Neuronal stem cell (in vitro differentiated cells): ENCODE results near the gene VENTX.

Experiments used
- DNase-seq: peaks from one replicate; pipeline ENCODE4 v3.0.0-alpha.2; 2013; ENCODE audit warnings: low spot score
- H2AFZ ChIP-seq: one replicate; pipeline ENCODE4 v1.6.1; 2013; ENCODE audit warnings: mild to moderate bottlenecking, low read length, inconsistent platforms
- H2AK5ac ChIP-seq: 2 replicates; pipeline ENCODE4 v1.6.1; 2013; ENCODE audit warnings: low read depth, mild to moderate bottlenecking, inconsistent platforms, low read length, moderate library complexity, mixed read lengths
- H2BK120ac ChIP-seq: 2 replicates; pipeline ENCODE4 v1.6.1; 2013; ENCODE audit warnings: low read depth, mild to moderate bottlenecking, inconsistent platforms, low read length, moderate library complexity, mixed read lengths
- H2BK12ac ChIP-seq: one replicate; pipeline ENCODE4 v1.6.1; 2013; ENCODE audit warnings: low read length, inconsistent platforms
- H2BK15ac ChIP-seq: 2 replicates; pipeline ENCODE4 v1.6.1; 2013; ENCODE audit warnings: mild to moderate bottlenecking, low read length, inconsistent platforms, mixed read lengths
- H2BK5ac ChIP-seq: one replicate; pipeline ENCODE4 v1.6.1; 2013; ENCODE audit warnings: inconsistent platforms, mild to moderate bottlenecking, low read length, moderate library complexity
- H3K14ac ChIP-seq: one replicate; pipeline ENCODE4 v1.6.1; 2013; ENCODE audit warnings: low read length, inconsistent platforms
- H3K18ac ChIP-seq: 2 replicates; pipeline ENCODE4 v1.6.1; 2013; ENCODE audit warnings: low read length, inconsistent platforms
- H3K23ac ChIP-seq: 2 replicates; pipeline ENCODE4 v1.6.1; 2013; ENCODE audit warnings: low read depth, mild to moderate bottlenecking, mixed read lengths, low read length, inconsistent platforms; ENCODE audit not compliant: poor library complexity
- H3K27ac ChIP-seq: replicated peaks from 3 replicates; pipeline ENCODE4 v1.5.1; 2013; ENCODE audit warnings: low read length, inconsistent platforms
- H3K27me3 ChIP-seq, 3 experiments: 2 replicates each; pipeline ENCODE4 v1.6.1; 2013; ENCODE audit warnings: low read length in 3 of 3, mild to moderate bottlenecking in 2 of 3, inconsistent platforms in 1 of 3, low read depth in 1 of 3, mixed read lengths in 1 of 3, moderate library complexity in 1 of 3; ENCODE audit not compliant: control insufficient read depth in 3 of 3, insufficient read depth in 3 of 3
- H3K36me3 ChIP-seq, 2 donors: replicated peaks in 1 of 2; 2 replicates each; pipeline ENCODE4 v1.6.1; 2013; ENCODE audit warnings: low read length in 2 of 2; ENCODE audit not compliant: control insufficient read depth in 2 of 2, insufficient read depth in 2 of 2
- H3K4ac ChIP-seq: 2 replicates; pipeline ENCODE4 v1.6.1; 2013; ENCODE audit warnings: inconsistent platforms, mild to moderate bottlenecking, low read length, moderate library complexity
- H3K4me1 ChIP-seq, 2 donors: 1 replicate in 1 of 2; 2 replicates in 1 of 2; pipeline ENCODE4 v1.6.1; 2013; ENCODE audit warnings: low read length in 2 of 2, low read depth in 1 of 2; ENCODE audit not compliant: control insufficient read depth in 2 of 2, insufficient read depth in 1 of 2
- H3K4me2 ChIP-seq: one replicate; pipeline ENCODE4 v1.6.1; 2013; ENCODE audit warnings: mild to moderate bottlenecking, low read length, inconsistent platforms; ENCODE audit not compliant: insufficient read depth, poor library complexity, severe bottlenecking
- H3K4me3 ChIP-seq, 2 donors: 2 replicates each; pipeline ENCODE4 v1.5.1; 2013; ENCODE audit warnings: low read length in 2 of 2, mild to moderate bottlenecking in 2 of 2, inconsistent platforms in 1 of 2, moderate library complexity in 1 of 2
- H3K79me1 ChIP-seq: one replicate; pipeline ENCODE4 v1.6.1; 2013; ENCODE audit warnings: low read depth, mild to moderate bottlenecking, inconsistent platforms, low read length, moderate library complexity
- H3K9ac ChIP-seq: one replicate; pipeline ENCODE4 v1.6.1; 2013; ENCODE audit warnings: mild to moderate bottlenecking, low read depth, low read length, inconsistent platforms; ENCODE audit not compliant: poor library complexity
- H3K9me3 ChIP-seq, 2 donors: replicated peaks in 1 of 2; 2 replicates each; pipeline versions ENCODE3 to v1.6.1; 2013; ENCODE audit warnings: low read length in 2 of 2, mild to moderate bottlenecking in 2 of 2, inconsistent platforms in 1 of 2, low read depth in 1 of 2, mixed read lengths in 1 of 2, moderate library complexity in 1 of 2; ENCODE audit not compliant: control insufficient read depth in 2 of 2, insufficient read depth in 1 of 2
- H4K8ac ChIP-seq: one replicate; pipeline ENCODE4 v1.6.1; 2013; ENCODE audit warnings: low read depth, mild to moderate bottlenecking, inconsistent platforms, low read length, moderate library complexity
- H4K91ac ChIP-seq: one replicate; pipeline ENCODE4 v1.6.1; 2013; ENCODE audit warnings: low read length, low read depth, mild to moderate bottlenecking, inconsistent platforms; ENCODE audit not compliant: poor library complexity
- WGBS, 2 donors: extraction: QIAGEN DNeasy Blood & Tissue Kit; methylation state at CpG; one replicate each; pipeline ENCODE4 v1.1.7; 2013; ENCODE audit warnings: missing lambda C conversion rate in 2 of 2, mixed read lengths in 1 of 2; ENCODE audit not compliant: insufficient read length in 2 of 2, insufficient replicate concordance in 1 of 2; ENCODE audit errors: extremely low coverage in 2 of 2; 5-methylcytosine and 5-hydroxymethylcytosine counted together

The VENTX gene

GRCh38 chr10:133235932-133236331 is 1.7 kb upstream of the VENTX start:
- Histone ChIP-seq H4K8ac (no peak overlapping the region), H3K27me3 (peaks cover 27 to 92% (median 82%) of the 10 kb centered on the region in 3 experiments), H2AK5ac (peak overlapping the region; percentile 94), H3K9ac (no peak overlapping the region), H2BK120ac (no peak overlapping the region), H3K4ac (no peak overlapping the region), H2AFZ (no peak overlapping the region), H3K14ac (no peak overlapping the region), H2BK15ac (no peak overlapping the region), H3K23ac (no peak overlapping the region), H3K4me2 (no peak overlapping the region), H3K27ac (no peak overlapping the region), H3K36me3 (no peaks in the 10 kb centered on the region), H2BK5ac (no peak overlapping the region), H3K9me3 (peaks cover 0 to 11% of the 10 kb centered on the region in 2 donors), H3K4me1 (peaks cover 3 to 17% of the 10 kb centered on the region in 2 donors), H3K79me1 (no peaks in the 10 kb centered on the region), H3K4me3 (no peak overlapping the region), H2BK12ac (no peak overlapping the region), H4K91ac (no peak overlapping the region), H3K18ac (peak overlapping the region; percentile 2)
- WGBS, 2 donors, result no CpG with 5 or more reads among the region's 18 CpGs
- DNase-seq, result no peak

- Histone ChIP-seq H2AK5ac (peak overlapping the region; percentile 88), H3K4me1 (peaks cover 3 to 17% of the 10 kb centered on the region in 2 donors), H3K36me3 (no peaks in the 10 kb centered on the region), H3K14ac (peak overlapping the region; percentile 84), H2AFZ (peak overlapping the region; percentile 56), H3K27ac (no peak overlapping the region), H3K79me1 (no peaks in the 10 kb centered on the region), H3K27me3 (peaks cover 20 to 93% (median 75%) of the 10 kb centered on the region in 3 experiments), H3K4ac (peak overlapping the region; percentile 84), H2BK5ac (peak overlapping the region; percentile 75), H3K9ac (peak overlapping the region; percentile 78), H3K9me3 (peaks cover 0 to 6% of the 10 kb centered on the region in 2 donors), H3K4me3 (peak overlapping the region in 1 of 2 donors; percentile 70), H4K91ac (no peak overlapping the region), H2BK12ac (peak overlapping the region; percentile 46), H3K18ac (peak overlapping the region; percentile 96), H2BK15ac (peak overlapping the region; percentile 98), H4K8ac (no peak overlapping the region), H2BK120ac (peak overlapping the region; percentile 72), H3K4me2 (peak overlapping the region; percentile 83), H3K23ac (peak overlapping the region; percentile 96)
- DNase-seq, result no peak
- no CpG with 5 or more reads among the region's 103 CpGs for WGBS, 2 donors
These were observed 1.0 kb upstream of the VENTX start for GRCh38 chr10:133236401-133237240.

GRCh38 chr10:133237241-133237587 is 441 bp upstream of the VENTX start:
- Histone ChIP-seq H3K36me3 (no peaks in the 10 kb centered on the region), H3K4me2 (peak overlapping the region; percentile 83), H3K14ac (peak overlapping the region; percentile 94), H3K27me3 (peaks cover 17 to 93% (median 69%) of the 10 kb centered on the region in 3 experiments), H3K9me3 (peaks cover 0 to 1% of the 10 kb centered on the region in 2 donors), H2AK5ac (peak overlapping the region; percentile 88), H2BK15ac (peak overlapping the region; percentile 98), H3K79me1 (no peaks in the 10 kb centered on the region), H4K91ac (no peak overlapping the region), H3K23ac (peak overlapping the region; percentile 96), H2AFZ (no peak overlapping the region), H3K4me1 (peaks cover 3 to 17% of the 10 kb centered on the region in 2 donors), H2BK5ac (peak overlapping the region; percentile 75), H3K18ac (peak overlapping the region; percentile 96), H4K8ac (no peak overlapping the region), H2BK12ac (peak overlapping the region; percentile 46), H3K4ac (no peak overlapping the region), H3K9ac (peak overlapping the region; percentile 78), H3K27ac (no peak overlapping the region), H3K4me3 (no peak overlapping the region), H2BK120ac (peak overlapping the region; percentile 87)
- WGBS, 2 donors, result no CpG with 5 or more reads among the region's 32 CpGs
- DNase-seq, result no peak

GRCh38 chr10:133238466-133238804 is 780 bp downstream of the VENTX start:
- no CpG with 5 or more reads among the region's 15 CpGs for WGBS, 2 donors
- Histone ChIP-seq H3K36me3 (no peaks in the 10 kb centered on the region), H4K91ac (no peak overlapping the region), H2AFZ (peak overlapping the region; percentile 49), H3K23ac (no peak overlapping the region), H3K9ac (peak overlapping the region; percentile 30), H3K4me3 (no peak overlapping the region), H3K14ac (no peak overlapping the region), H3K79me1 (peaks cover 3% of the 10 kb centered on the region), H2BK120ac (no peak overlapping the region), H3K27ac (no peak overlapping the region), H3K18ac (peak overlapping the region; percentile 78), H2BK15ac (no peak overlapping the region), H2BK5ac (no peak overlapping the region), H3K4me2 (peak overlapping the region; percentile 83), H2BK12ac (no peak overlapping the region), H3K4ac (no peak overlapping the region), H3K27me3 (peaks cover 17 to 93% (median 61%) of the 10 kb centered on the region in 3 experiments), H3K4me1 (peaks cover 3 to 20% of the 10 kb centered on the region in 2 donors), H2AK5ac (peak overlapping the region; percentile 66), H4K8ac (no peak overlapping the region), H3K9me3 (no peaks in the 10 kb centered on the region)
- no peak for DNase-seq
